D721Med (cell line): ENCODE data around the gene SPAG16.

Experiments used
- DNase-seq: peaks from one replicate; pipeline ENCODE4 v3.0.0; 2011; ENCODE audit warnings: low spot score; ENCODE audit not compliant: insufficient read length
- FAIRE-seq: peaks from 2 replicates; lab custom pipeline; 2011; peaks lifted over from hg19 to GRCh38; lab: Jason Lieb, UNC
- CTCF ChIP-seq: IDR thresholded peaks from 2 replicates; pipeline ENCODE4 v1.5.1; 2012; ENCODE audit warnings: mild to moderate bottlenecking, control low read depth; ENCODE audit not compliant: insufficient read depth; ENCODE audit errors: missing control alignments

SPAG16 gene

GRCh38 chr2:213723041-213723560 is 438.8 kb downstream of the SPAG16 start:
- DNase-seq (no peak), FAIRE-seq (peak; percentile 89)
- peak; percentile 16 for TF ChIP-seq CTCF

GRCh38 chr2:213723707-213724106 is 439.4 kb downstream of the SPAG16 start:
- TF ChIP-seq CTCF: no peak
- no peak for FAIRE-seq
- no peak for DNase-seq

- no peak for TF ChIP-seq CTCF
- FAIRE-seq (no peak), DNase-seq (no peak)
Measured at GRCh38 chr2:213726101-213726500, 441.8 kb downstream of the SPAG16 start.

- DNase-seq: no peak
- no peak for FAIRE-seq
- no peak for TF ChIP-seq CTCF
Measured at GRCh38 chr2:213733893-213734292, 449.6 kb downstream of the SPAG16 start.

- peak; percentile 16 for FAIRE-seq
- DNase-seq: no peak
- no peak for TF ChIP-seq CTCF
Measured at GRCh38 chr2:213740453-213740852, 456.2 kb downstream of the SPAG16 start.

GRCh38 chr2:213751446-213751845 is 467.2 kb downstream of the SPAG16 start:
- FAIRE-seq: no peak
- no peak for TF ChIP-seq CTCF
- no peak for DNase-seq

GRCh38 chr2:213752575-213752974 is 468.3 kb downstream of the SPAG16 start:
- TF ChIP-seq CTCF: no peak

More at GRCh38 chr2:213752575-213752974, 468.3 kb downstream of the SPAG16 start:
- no peak for FAIRE-seq
- DNase-seq: no peak
